Neural cell (in vitro differentiated cells): ENCODE measurements around the gene MKX. TPM values are rescaled to one million over a fixed set of nuclear protein-coding genes. Genes with fewer than 3 reads are reported as not detected.

Experiments used
- H2AFZ ChIP-seq: fragments of 200-600, 300-800 bp; sonication (generic), shearing (Covaris generic); 2 replicates; pipeline ENCODE4 v1.6.0; 2014; ENCODE audit warnings: low read depth, mild to moderate bottlenecking, antibody characterized with exemption, low read length, moderate library complexity
- H3F3A ChIP-seq: fragments of 200-600 bp; shearing (Covaris generic); 2 replicates; pipeline ENCODE4 v1.6.1; 2016; ENCODE audit warnings: mild to moderate bottlenecking, moderate library complexity, mixed read lengths, antibody characterized with exemption, low read length; ENCODE audit not compliant: insufficient read depth, poor library complexity, severe bottlenecking
- H3K27ac ChIP-seq: fragments of 200-600, 300-800 bp; sonication (generic), shearing (Covaris generic); 2 replicates; pipeline ENCODE4 v1.5.1; 2014; ENCODE audit warnings: mild to moderate bottlenecking, low read length, moderate library complexity
- H3K27me3 ChIP-seq: fragments of 300-800, 200-600 bp; sonication (generic), shearing (Covaris generic); 2 replicates; pipeline ENCODE4 v1.6.0; 2014; ENCODE audit warnings: mild to moderate bottlenecking, low read depth, low read length, moderate library complexity; ENCODE audit not compliant: insufficient read depth
- H3K36me3 ChIP-seq: fragments of 300-800, 200-600 bp; sonication (generic), shearing (Covaris generic); 2 replicates; pipeline ENCODE4 v1.5.1; 2014; ENCODE audit warnings: mild to moderate bottlenecking, antibody characterized with exemption, low read length, moderate library complexity; ENCODE audit not compliant: insufficient read depth
- H3K4me2 ChIP-seq: fragments of 300-800, 200-600 bp; sonication (generic), shearing (Covaris generic); 2 replicates; pipeline ENCODE4 v1.6.0; 2014; ENCODE audit warnings: mild to moderate bottlenecking, low read length
- H3K4me3 ChIP-seq: fragments of 300-800, 200-600 bp; sonication (generic), shearing (Covaris generic); 2 replicates; pipeline ENCODE4 v1.5.1; 2014; ENCODE audit warnings: mild to moderate bottlenecking, low read length, moderate library complexity
- H3K79me2 ChIP-seq: fragments of 200-600 bp; shearing (Covaris generic); replicated peaks from 2 replicates; pipeline ENCODE4 v1.6.0; 2014; ENCODE audit warnings: mild to moderate bottlenecking, low read length, moderate library complexity; ENCODE audit not compliant: insufficient read depth
- H3K9ac ChIP-seq: fragments of 300-800, 200-600 bp; sonication (generic), shearing (Covaris generic); 2 replicates; pipeline ENCODE4 v1.6.1; 2016; ENCODE audit warnings: mild to moderate bottlenecking, low read length, mixed read lengths
- H3K9me2 ChIP-seq: fragments of 200-600 bp; shearing (Covaris generic); 2 replicates; pipeline ENCODE4 v1.6.1; 2016; ENCODE audit warnings: mild to moderate bottlenecking, low read length, mixed read lengths; ENCODE audit not compliant: insufficient read depth
- H3K9me3 ChIP-seq: fragments of 200-600, 300-800 bp; sonication (generic), shearing (Covaris generic); 2 replicates; pipeline ENCODE4 v1.6.1; 2016; ENCODE audit warnings: mild to moderate bottlenecking, mixed run types, low read length, moderate library complexity, mixed read lengths
- H4K20me1 ChIP-seq: fragments of 200-600 bp; shearing (Covaris generic); 2 replicates; pipeline ENCODE4 v1.6.1; 2016; ENCODE audit warnings: mild to moderate bottlenecking, mixed run types; ENCODE audit not compliant: insufficient read depth
- EP300 ChIP-seq: fragments of 450-650 bp; conservative IDR thresholded peaks from 2 replicates; pipeline ENCODE4 v1.6.1; 2014; ENCODE audit warnings: antibody characterized with exemption, mild to moderate bottlenecking, moderate library complexity; ENCODE audit not compliant: poor library complexity, severe bottlenecking
- EZH2 ChIP-seq: fragments of 200-600, 300-800 bp; shearing (Covaris generic), sonication (generic); IDR thresholded peaks from 2 replicates; pipeline ENCODE4 v1.6.1; 2014; ENCODE audit warnings: antibody characterized with exemption, low read length, borderline replicate concordance, mild to moderate bottlenecking; ENCODE audit not compliant: insufficient read depth, poor library complexity, severe bottlenecking
- MXI1 ChIP-seq: fragments of 450-650 bp; conservative IDR thresholded peaks from 2 replicates; pipeline ENCODE4 v1.6.1; 2014; ENCODE audit warnings: antibody characterized with exemption, mild to moderate bottlenecking; ENCODE audit not compliant: poor library complexity, severe bottlenecking
- POLR2AphosphoS5 ChIP-seq: IDR thresholded peaks from 2 replicates; pipeline ENCODE4 v1.6.1; 2012
- RAD21 ChIP-seq: fragments of 450-650 bp; conservative IDR thresholded peaks from 2 replicates; pipeline ENCODE4 v1.6.1; 2014; ENCODE audit warnings: antibody characterized with exemption, mild to moderate bottlenecking, moderate library complexity
- SMC3 ChIP-seq: fragments of 450-650 bp; conservative IDR thresholded peaks from 2 replicates; pipeline ENCODE4 v1.6.1; 2014; ENCODE audit warnings: antibody characterized with exemption, mild to moderate bottlenecking, moderate library complexity; ENCODE audit not compliant: poor library complexity
- TAF1 ChIP-seq: IDR thresholded peaks from 2 replicates; pipeline ENCODE4 v1.6.1; 2012; ENCODE audit warnings: low read depth
- polyA plus RNA-seq: library from polyadenylated mRNA; depleted of rRNA; stranded (reverse); fragments of >200 nt; gene quantifications from 2 replicates; pipeline ENCODE4 v1.2.3, GENCODE V29; 2014
- TF ChIP-seq, protein P1 (sequence below): IDR thresholded peaks from 2 replicates; pipeline ENCODE4 v1.6.1; 2012; ENCODE audit warnings: borderline replicate concordance
- TF ChIP-seq, protein P2 (sequence below): fragments of 450-650 bp; IDR thresholded peaks from 2 replicates; pipeline ENCODE4 v1.5.1; 2014; ENCODE audit warnings: antibody characterized with exemption, mild to moderate bottlenecking, moderate library complexity; ENCODE audit not compliant: poor library complexity, severe bottlenecking

Gene MKX
- polyA plus RNA-seq, 1 donor from 2014 or later = not detected

DNA sequence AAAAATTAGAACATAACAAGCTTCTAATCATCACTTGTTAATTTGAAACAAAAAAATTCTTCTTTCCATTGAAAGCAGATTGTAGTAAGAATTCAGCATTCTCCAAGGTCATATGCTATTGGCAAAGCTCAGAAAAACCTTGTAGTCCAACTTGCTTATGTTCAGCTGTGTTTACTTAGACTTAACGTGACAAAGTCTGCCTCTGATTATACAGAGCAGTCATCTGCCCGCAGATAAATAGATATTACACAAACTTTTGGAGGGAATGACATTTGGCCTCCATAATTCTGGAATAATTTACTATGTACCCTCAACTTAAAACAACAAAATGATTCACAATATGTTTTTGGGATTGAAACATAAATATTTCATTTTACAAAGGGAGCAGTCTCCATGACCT is 45.8 kb downstream of the MKX start:
- Histone ChIP-seq H3K9ac (no peak overlapping the region), H3K27me3 (no peaks in the 10 kb centered on the region), H2AFZ (no peak overlapping the region), H3K9me2 (no peaks in the 10 kb centered on the region), H3K4me2 (no peak overlapping the region), H3K4me3 (no peak overlapping the region), H4K20me1 (no peaks in the 10 kb centered on the region), H3K27ac (no peak overlapping the region), H3K36me3 (no peaks in the 10 kb centered on the region), H3K79me2 (no peaks in the 10 kb centered on the region), H3F3A (no peaks in the 10 kb centered on the region), H3K9me3 (no peaks in the 10 kb centered on the region)
- TF ChIP-seq RAD21 = no peak
- no peak for TF ChIP-seq TAF1
- TF ChIP-seq, protein P1, sequence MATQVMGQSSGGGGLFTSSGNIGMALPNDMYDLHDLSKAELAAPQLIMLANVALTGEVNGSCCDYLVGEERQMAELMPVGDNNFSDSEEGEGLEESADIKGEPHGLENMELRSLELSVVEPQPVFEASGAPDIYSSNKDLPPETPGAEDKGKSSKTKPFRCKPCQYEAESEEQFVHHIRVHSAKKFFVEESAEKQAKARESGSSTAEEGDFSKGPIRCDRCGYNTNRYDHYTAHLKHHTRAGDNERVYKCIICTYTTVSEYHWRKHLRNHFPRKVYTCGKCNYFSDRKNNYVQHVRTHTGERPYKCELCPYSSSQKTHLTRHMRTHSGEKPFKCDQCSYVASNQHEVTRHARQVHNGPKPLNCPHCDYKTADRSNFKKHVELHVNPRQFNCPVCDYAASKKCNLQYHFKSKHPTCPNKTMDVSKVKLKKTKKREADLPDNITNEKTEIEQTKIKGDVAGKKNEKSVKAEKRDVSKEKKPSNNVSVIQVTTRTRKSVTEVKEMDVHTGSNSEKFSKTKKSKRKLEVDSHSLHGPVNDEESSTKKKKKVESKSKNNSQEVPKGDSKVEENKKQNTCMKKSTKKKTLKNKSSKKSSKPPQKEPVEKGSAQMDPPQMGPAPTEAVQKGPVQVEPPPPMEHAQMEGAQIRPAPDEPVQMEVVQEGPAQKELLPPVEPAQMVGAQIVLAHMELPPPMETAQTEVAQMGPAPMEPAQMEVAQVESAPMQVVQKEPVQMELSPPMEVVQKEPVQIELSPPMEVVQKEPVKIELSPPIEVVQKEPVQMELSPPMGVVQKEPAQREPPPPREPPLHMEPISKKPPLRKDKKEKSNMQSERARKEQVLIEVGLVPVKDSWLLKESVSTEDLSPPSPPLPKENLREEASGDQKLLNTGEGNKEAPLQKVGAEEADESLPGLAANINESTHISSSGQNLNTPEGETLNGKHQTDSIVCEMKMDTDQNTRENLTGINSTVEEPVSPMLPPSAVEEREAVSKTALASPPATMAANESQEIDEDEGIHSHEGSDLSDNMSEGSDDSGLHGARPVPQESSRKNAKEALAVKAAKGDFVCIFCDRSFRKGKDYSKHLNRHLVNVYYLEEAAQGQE = no peak
- TF ChIP-seq SMC3 = no peak
- TF ChIP-seq MXI1 = no peak
- TF ChIP-seq, protein P2, sequence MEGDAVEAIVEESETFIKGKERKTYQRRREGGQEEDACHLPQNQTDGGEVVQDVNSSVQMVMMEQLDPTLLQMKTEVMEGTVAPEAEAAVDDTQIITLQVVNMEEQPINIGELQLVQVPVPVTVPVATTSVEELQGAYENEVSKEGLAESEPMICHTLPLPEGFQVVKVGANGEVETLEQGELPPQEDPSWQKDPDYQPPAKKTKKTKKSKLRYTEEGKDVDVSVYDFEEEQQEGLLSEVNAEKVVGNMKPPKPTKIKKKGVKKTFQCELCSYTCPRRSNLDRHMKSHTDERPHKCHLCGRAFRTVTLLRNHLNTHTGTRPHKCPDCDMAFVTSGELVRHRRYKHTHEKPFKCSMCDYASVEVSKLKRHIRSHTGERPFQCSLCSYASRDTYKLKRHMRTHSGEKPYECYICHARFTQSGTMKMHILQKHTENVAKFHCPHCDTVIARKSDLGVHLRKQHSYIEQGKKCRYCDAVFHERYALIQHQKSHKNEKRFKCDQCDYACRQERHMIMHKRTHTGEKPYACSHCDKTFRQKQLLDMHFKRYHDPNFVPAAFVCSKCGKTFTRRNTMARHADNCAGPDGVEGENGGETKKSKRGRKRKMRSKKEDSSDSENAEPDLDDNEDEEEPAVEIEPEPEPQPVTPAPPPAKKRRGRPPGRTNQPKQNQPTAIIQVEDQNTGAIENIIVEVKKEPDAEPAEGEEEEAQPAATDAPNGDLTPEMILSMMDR = no peak
- TF ChIP-seq POLR2AphosphoS5 = no peak
- TF ChIP-seq EZH2 = no peak
- no peak for TF ChIP-seq EP300

DNA sequence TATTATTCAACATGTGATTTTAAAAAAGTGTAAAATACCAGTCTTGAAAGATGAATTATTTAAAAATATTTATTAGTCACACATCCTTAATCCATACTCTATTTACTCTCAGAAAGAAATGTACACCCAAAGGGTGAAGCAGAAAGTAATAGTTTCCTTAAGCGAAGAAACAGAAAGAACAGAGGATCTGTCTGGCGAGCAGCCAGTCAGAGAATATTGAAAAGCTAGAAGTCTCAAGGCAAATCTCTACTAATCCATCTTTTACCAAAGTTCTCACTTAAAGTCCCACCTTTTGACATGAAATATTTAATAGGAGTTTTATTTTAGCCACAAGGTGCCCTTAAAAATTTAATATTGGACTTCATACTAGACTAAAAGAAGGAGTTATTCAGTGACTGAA is 46.7 kb downstream of the MKX start:
- Histone ChIP-seq H2AFZ (no peak overlapping the region), H3K27me3 (no peaks in the 10 kb centered on the region), H3K4me2 (no peak overlapping the region), H3K4me3 (no peak overlapping the region), H3K9me2 (no peaks in the 10 kb centered on the region), H3K9ac (no peak overlapping the region), H4K20me1 (no peaks in the 10 kb centered on the region), H3K79me2 (no peaks in the 10 kb centered on the region), H3F3A (no peaks in the 10 kb centered on the region), H3K27ac (no peak overlapping the region), H3K9me3 (no peaks in the 10 kb centered on the region), H3K36me3 (no peaks in the 10 kb centered on the region)
- TF ChIP-seq MXI1 = no peak
- TF ChIP-seq, protein P2 = no peak
- TF ChIP-seq EZH2 = no peak
- TF ChIP-seq TAF1 = no peak
- no peak for TF ChIP-seq EP300
- TF ChIP-seq, protein P1 = no peak
- no peak for TF ChIP-seq POLR2AphosphoS5
- TF ChIP-seq SMC3 = no peak
- no peak for TF ChIP-seq RAD21
